Ecto neural progenitor cell (in vitro differentiated cells): ENCODE results near the gene GNAT1.

Experiments
- DNase-seq: peaks from one replicate; pipeline ENCODE4 v3.0.0-alpha.2; 2018; ENCODE audit warnings: low spot score

The GNAT1 gene

DNA sequence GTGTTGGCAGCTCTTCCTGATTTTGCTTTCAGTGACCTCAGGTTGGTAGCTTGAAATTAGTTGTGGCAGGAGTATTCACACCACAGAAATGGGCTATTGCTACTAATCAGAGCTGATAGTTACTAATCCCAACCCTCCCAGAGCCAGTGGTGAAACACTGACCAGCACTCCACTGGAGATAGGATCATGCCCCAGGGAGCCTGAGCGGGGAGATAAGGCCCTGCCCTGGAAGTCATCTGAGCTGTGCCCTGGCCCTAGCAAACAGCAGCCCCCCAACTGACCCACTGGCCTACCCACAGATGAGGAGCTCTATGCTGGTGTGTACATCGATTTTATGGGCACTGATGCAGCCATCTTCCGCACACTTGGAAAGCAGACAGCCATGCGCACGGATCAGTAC is 9.4 kb upstream of the GNAT1 start:
- no peak for DNase-seq

GRCh38 chr3:50182533-50183099 is 8.8 kb upstream of the GNAT1 start:
- no peak for DNase-seq

- no peak for DNase-seq
Observed at GRCh38 chr3:50183755-50184154, 7.7 kb upstream of the GNAT1 start.

DNA sequence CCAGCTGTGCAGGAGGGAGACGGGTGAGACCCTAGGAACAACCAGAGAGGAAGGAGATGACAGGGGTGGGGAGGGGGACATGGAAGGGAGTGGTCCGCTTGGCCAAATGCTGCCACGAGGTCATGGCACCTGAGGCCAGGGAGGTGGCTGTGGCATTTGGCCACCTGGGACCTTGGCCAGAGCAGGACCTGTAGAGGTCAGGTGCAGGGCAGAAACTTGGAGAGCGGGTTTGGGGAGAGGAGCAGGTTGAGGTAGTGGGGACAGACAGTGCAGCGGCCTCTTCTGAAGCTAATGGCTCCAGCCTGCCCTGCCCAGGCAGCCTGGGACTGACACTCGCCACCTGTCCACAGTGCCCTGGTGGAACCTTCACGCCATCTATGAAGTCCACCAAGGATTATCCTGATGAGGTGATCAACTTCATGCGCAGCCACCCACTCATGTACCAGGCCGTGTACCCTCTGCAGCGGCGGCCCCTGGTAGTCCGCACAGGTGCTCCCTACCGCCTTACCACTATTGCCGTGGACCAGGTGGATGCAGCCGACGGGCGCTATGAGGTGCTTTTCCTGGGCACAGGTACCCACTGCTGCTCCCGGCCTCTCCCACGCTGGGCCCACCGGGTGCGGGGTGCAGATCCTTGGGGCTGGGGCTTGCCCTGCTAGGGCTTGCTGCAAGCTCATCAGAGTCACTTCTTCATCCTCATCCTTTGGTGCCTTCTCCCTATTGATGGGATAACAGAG is 7.0 kb upstream of the GNAT1 start:
- no peak for DNase-seq

- no peak for DNase-seq
Observed at GRCh38 chr3:50185230-50185629, 6.2 kb upstream of the GNAT1 start.

DNA sequence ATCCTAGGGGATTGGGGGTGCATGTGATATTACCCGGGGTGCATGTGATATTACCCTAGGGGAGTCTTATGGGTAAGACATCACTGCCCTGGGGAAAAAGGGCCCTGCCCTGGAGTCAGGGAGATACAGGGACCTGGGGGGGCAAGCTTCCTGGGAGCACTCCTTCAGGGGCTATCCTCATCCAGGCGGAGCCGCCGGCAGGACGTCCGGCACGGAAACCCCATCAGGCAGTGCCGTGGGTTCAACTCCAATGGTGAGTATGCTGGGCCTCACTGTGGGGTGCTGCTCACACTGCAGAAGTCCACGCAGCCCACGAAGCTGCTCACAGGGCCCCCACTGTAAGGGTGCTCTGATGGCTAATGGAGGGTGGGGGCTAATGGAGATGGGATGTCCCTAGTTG is 5.3 kb upstream of the GNAT1 start:
- DNase-seq = no peak

- no peak for DNase-seq
Observed at GRCh38 chr3:50187750-50188149, 3.7 kb upstream of the GNAT1 start.

DNA sequence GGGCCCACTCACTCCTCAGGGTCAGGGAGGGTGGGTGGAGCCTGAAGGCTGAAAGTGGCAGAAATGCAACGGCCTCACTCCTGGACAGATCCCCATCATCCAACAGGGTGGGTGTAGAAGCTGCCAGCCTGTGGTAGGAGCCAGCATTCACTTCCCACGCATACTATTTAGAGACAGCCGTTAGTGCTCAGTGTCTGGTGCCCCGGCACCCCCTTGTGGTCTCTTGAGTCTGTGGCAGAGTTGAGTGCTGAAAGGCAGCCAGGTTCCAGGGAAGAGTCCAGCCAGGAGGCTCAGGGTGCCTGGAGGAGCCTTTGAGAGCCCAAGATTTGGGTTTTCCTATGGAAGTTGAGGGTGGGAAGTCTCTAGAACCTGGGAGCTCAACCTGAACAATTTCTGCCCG is 2.1 kb upstream of the GNAT1 start:
- peak; percentile 81 for DNase-seq

DNA sequence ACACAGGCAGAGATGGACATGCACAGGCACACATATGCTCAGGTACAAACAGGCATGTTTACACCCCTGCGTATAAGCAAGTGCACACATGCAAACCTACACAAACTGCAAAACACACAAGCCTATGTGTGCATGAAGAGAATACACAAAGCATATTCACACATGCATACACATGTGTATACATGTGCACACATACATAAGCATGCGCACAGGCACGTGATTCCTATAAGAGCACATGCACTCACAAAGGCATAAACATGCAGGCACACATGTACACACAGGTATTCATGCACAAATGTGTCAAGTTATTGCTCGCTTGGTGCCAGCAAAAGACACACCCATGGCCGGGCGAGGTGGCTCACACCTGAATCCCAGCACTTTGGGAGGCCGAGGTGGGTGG is 1.4 kb upstream of the GNAT1 start:
- DNase-seq = no peak

DNA sequence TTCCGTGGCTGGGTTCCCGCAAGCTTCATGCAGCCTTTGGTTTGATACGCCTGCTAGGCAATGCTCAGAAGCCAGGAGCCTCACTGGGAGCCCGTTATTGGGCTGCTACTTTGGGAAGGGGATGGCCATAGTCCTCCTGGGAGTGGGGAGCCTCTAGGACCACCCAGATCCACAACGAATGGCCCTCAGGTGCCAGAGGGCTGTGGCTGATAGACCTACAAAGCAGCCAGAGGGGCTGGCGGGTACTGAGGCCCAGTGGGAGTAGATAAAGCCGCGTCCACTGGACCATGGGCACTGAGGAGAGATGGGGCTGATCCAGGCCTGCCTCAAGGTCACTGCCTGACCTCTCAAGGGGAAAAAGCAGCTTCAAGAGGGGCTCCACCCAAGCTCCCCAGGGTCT is 714 bp downstream of the GNAT1 start:
- DNase-seq = no peak

- DNase-seq = peak; percentile 91
Observed at GRCh38 chr3:50192689-50193141, 1.3 kb downstream of the GNAT1 start.

DNA sequence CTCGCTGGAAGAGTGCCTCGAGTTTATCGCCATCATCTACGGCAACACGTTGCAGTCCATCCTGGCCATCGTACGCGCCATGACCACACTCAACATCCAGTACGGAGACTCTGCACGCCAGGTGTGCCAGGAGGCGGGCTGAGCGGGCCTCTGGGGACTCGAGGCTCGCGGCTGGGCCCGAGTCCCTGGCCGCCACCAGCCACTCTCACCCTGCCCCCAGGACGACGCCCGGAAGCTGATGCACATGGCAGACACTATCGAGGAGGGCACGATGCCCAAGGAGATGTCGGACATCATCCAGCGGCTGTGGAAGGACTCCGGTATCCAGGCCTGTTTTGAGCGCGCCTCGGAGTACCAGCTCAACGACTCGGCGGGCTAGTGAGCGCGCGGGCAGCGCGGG is 1.9 kb downstream of the GNAT1 start:
- DNase-seq = no peak

- DNase-seq = no peak
Observed at GRCh38 chr3:50193746-50194127, 2.3 kb downstream of the GNAT1 start.

DNA sequence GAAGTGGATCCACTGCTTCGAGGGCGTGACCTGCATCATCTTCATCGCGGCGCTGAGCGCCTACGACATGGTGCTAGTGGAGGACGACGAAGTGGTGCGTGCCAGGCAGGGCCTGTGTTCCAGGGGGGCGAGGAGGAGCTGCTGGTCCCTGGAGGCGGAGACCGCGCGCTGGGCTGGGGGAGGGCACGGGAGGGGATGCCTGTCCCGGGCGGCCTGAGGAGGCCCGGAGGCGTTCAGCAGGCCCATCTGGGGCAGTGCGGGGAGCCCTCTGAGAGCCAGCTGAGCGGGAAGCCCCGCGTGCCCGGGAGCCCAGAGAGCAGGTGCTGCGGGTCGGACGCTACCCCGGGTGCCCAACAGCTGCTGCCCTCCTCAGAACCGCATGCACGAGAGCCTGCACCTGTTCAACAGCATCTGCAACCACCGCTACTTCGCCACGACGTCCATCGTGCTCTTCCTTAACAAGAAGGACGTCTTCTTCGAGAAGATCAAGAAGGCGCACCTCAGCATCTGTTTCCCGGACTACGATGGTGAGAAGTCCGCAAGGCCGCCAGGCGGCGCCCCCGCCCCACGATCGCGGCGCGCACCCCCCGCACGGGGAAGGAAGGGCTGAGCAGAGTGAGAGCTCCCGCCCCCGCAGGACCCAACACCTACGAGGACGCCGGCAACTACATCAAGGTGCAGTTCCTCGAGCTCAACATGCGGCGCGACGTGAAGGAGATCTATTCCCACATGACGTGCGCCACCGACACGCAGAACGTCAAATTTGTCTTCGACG is 2.9 kb downstream of the GNAT1 start:
- peak; percentile 86 for DNase-seq

DNA sequence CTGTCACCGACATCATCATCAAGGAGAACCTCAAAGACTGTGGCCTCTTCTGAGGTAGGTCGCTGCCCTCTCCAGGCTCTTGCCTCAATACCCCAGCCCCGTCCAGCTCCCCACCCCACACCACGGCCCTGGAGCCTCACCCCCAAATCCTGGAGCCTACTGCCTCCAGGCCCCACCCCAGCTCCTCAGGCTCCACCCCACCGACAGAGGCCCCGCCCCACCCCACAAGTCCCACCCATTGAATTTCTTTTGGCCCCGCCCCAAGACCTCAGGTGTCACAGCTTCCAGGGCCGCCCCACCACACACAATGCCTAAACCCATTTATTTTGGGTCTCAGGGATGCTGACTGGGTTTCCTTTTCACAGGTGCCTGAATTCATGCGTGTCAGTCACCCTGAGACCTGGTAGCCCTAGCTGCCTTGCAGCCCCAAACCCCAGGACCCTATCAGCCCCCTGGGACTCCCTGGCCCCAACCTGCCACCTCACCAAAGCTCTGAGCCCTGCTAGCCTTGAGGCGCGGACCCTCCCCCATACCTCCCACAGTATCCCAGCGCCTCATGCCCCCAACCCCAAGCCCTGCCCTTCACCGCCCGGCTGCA is 3.6 kb downstream of the GNAT1 start:
- DNase-seq = no peak

DNA sequence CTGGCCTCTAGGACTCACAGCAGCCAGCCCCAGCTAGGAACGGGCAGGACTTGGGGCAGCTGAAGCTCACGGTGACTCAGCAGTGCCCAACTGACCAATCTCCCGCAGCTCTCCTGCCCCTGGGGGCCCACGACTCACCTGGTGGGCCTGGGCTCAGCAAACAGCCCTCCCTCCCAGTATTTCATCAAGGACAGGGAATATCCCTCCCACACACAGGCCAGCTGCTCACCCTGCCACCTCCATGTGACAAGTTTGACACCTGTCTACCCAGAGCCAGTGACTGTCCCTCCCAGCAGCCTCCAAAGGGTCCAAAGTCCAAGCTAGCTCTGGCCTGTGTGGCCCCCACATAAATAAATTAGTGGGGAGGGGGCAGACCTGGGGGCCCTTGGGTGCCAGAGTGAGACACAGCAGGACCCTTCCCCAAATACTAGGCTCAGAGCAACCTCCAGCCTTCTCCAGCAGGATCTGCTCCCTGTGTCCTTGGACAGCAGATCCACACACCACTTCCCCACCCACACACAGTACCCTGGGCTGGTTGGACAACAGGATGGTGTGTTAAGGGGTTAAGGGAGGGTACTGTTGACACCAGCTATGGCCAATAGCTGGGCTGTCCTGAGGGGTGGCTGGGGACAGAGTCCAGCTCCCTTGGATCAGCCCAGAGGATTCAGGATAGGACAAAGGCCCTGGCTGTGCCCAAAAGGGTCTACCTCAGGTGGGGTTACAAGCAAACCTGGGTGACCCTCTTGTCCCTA is 4.3 kb downstream of the GNAT1 start:
- DNase-seq = no peak

DNA sequence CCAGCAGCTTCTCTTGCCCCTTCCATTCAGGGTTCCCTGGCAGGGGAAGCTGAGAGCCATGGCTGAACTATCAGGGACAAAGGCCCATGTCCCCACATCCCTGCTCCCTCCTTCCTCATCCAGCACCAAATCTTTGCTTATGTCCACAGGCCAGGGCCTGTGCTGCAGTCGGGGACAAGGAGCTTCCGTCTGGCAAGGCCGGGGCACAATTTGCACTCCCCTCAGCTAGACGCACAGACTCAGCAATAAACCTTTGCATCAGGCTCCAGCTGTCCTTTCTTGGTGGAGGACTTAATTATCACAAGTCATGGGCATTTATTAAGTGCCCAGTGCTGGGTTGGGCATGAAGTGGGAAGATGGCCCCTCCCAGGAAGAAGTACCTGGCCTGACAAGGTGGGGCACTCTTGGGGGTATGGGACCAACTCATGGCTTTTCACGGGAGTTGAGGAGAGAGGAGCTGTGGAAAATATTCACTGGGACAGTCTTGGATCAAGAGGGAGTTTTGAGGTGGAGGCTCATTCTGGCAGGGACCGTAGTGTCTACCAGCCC is 4.9 kb downstream of the GNAT1 start:
- no peak for DNase-seq

GRCh38 chr3:50201573-50202315 is 10.3 kb downstream of the GNAT1 start:
- DNase-seq = no peak

GRCh38 chr3:50202353-50203112 is 11.1 kb downstream of the GNAT1 start:
- DNase-seq = no peak

GRCh38 chr3:50203113-50203808 is 11.9 kb downstream of the GNAT1 start:
- DNase-seq = no peak
